Activated naive CD4-positive, alpha-beta T cell treated with anti-CD3 and anti-CD28 coated beads, Interleukin-2, amount 50 U/mL, for 24 hours (primary cell): ENCODE data around the gene CDNF.

Source experiments
- H3K27ac Mint-ChIP-seq: one replicate; pipeline ENCODE4 v1.8.0; 2021; ENCODE audit warnings: mild to moderate bottlenecking, mixed read lengths
- H3K27me3 Mint-ChIP-seq: one replicate; pipeline ENCODE4 v1.8.0; 2021; ENCODE audit warnings: mixed read lengths
- H3K36me3 Mint-ChIP-seq: one replicate; pipeline ENCODE4 v1.8.0; 2021; ENCODE audit warnings: mixed read lengths
- H3K4me1 Mint-ChIP-seq: one replicate; pipeline ENCODE4 v1.8.0; 2021; ENCODE audit warnings: mixed read lengths
- H3K4me3 Mint-ChIP-seq: one replicate; pipeline ENCODE4 v1.8.0; 2021; ENCODE audit warnings: mild to moderate bottlenecking, mixed read lengths
- H3K9me3 Mint-ChIP-seq: one replicate; pipeline ENCODE4 v1.8.0; 2021; ENCODE audit warnings: mixed read lengths

CDNF gene

DNA sequence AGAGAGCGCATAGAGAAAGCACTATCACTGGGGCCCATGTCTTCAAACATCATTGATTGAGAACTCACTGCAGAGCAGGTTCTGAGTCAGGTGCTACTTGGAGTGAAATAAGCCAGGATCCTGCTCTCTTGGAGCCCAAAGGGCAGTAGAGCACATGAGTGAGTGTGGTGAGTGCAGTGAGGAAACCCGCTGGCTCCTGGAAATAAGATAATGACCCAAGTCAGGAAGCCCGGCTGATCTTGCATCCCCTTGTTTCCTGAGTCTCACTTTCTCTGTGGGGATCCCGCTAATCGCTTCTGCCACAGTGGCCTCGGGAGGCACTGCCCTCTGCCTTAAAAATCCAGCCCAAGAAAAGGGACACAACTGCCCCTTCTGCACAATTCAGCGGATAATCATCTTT is 56.1 kb downstream of the CDNF start:
- H3K27me3 Mint-ChIP-seq, result no peaks in the 10 kb centered on the region
- H3K9me3 Mint-ChIP-seq, result peaks cover 10% of the 10 kb centered on the region
- H3K36me3 Mint-ChIP-seq, result peaks cover 2% of the 10 kb centered on the region
- H3K4me3 Mint-ChIP-seq, result no peak overlapping the region
- peaks cover 13% of the 10 kb centered on the region for H3K4me1 Mint-ChIP-seq
- no peak overlapping the region for H3K27ac Mint-ChIP-seq

- Mint-ChIP-seq H3K27ac (no peak overlapping the region), H3K4me1 (peaks cover 13% of the 10 kb centered on the region), H3K9me3 (no peaks in the 10 kb centered on the region), H3K27me3 (no peaks in the 10 kb centered on the region), H3K4me3 (no peak overlapping the region), H3K36me3 (no peaks in the 10 kb centered on the region)
Measured at GRCh38 chr10:14779001-14779651, 58.7 kb downstream of the CDNF start.

DNA sequence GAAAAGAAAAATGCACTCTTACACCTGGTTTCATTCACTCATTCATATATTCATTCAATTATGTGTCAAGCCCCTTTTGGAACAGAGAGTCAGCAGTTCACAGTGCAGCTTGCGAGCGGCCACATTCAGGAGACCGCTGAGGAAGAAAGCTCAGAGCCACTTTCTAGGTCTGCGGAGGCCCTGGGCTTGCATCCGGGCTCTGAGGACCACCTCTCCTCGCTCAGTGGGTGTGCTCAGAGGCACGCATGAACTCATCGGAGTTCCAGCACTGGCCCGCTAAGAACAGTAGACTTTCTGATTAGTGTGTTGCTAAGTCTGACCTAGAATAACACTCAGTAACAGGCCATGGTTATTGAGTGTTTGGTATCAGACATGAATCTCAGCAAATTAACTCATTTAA is 61.3 kb downstream of the CDNF start:
- Mint-ChIP-seq H3K4me1 (peaks cover 19% of the 10 kb centered on the region), H3K36me3 (no peaks in the 10 kb centered on the region), H3K4me3 (no peak overlapping the region), H3K9me3 (no peaks in the 10 kb centered on the region), H3K27ac (no peak overlapping the region), H3K27me3 (no peaks in the 10 kb centered on the region)

DNA sequence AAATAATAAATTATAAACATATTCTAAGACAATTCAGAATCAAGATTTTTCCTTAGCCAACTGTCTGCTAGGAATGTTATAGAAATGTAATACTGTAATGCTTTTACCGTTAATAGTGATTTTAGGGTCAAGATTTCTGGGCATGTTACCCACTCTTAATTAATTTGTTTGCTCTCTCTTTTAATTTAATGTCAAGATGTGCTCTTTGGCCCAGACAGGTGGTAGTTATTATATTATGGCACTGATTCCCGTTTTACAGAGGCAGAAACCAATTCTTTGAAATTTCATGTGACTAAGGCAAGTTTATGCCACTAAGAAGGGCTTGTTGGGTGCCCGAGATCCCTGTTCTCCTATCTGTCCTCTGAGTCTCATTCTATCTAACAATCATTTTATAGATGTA is 62.2 kb downstream of the CDNF start:
- Mint-ChIP-seq H3K36me3 (no peaks in the 10 kb centered on the region), H3K9me3 (no peaks in the 10 kb centered on the region), H3K27ac (no peak overlapping the region), H3K4me1 (peaks cover 19% of the 10 kb centered on the region), H3K4me3 (no peak overlapping the region), H3K27me3 (no peaks in the 10 kb centered on the region)

DNA sequence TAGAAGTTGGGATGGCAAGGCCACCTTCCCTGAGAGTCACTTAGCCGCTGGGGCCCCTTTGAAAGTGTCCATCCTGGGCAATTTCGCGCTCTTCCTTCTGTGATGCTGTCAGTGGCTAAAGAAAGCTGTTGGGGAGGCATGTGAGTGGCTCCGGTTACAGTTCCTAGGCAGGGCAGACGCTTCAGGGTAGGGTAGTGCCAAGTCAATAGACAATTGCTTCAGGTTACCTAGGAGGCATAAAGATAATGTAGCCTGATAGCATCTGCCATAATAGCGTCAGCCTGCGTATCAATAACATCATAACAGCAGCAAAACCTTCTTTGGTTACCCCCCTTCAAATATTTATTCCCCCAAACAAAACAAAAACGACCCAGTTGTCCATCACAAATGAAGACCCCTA is 63.0 kb downstream of the CDNF start, which contains the start of gene FAM107B:
Gene FAM107B, minus strand, starts transcription at position 101 of the 400 bp plus-strand sequence. CDS start 234 bp downstream, outside the sequence.
- peaks cover 19% of the 10 kb centered on the region for H3K4me1 Mint-ChIP-seq
- no peaks in the 10 kb centered on the region for H3K9me3 Mint-ChIP-seq
- no peaks in the 10 kb centered on the region for H3K36me3 Mint-ChIP-seq
- H3K4me3 Mint-ChIP-seq, result no peak within 1 kb of the TSS
- no peaks in the 10 kb centered on the region for H3K27me3 Mint-ChIP-seq
- H3K27ac Mint-ChIP-seq, result no peak within 1 kb of the TSS

GRCh38 chr10:14774214-14774580 is 63.6 kb downstream of the CDNF start:
- peaks cover 19% of the 10 kb centered on the region for H3K4me1 Mint-ChIP-seq
- no peak overlapping the region for H3K4me3 Mint-ChIP-seq
- no peaks in the 10 kb centered on the region for H3K36me3 Mint-ChIP-seq
- no peak overlapping the region for H3K27ac Mint-ChIP-seq
- no peaks in the 10 kb centered on the region for H3K27me3 Mint-ChIP-seq
- no peaks in the 10 kb centered on the region for H3K9me3 Mint-ChIP-seq

DNA sequence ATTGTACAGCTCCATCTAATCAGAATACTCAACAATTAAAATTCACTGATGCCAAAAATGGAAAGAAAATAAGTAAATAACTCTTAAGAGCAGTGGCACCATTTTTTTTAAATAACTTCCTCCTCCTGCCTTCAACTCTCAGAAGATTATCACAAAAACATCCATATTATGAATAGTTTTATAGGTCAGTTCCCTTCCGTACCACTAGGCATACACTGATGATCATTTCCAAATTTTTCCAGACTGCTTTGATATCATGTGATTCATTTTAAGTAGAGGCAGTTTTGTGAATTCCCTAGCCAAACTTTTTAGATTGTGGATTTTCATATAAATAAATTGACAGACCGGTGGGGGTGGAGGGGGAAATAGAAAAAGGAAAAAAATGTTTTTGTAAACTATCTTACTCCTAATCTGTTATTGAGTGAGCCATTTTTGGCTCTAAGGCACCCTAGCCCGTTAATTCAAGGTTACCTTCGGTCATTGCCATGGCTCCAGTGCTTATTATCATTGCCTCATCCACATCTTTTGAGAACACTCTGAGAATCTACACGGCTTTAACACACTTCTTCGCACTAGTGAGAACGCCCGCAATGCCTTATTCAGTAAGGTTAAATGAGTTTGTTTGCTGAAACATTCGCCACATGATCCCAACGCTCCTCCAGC is 64.2 kb downstream of the CDNF start:
- no peaks in the 10 kb centered on the region for H3K36me3 Mint-ChIP-seq
- H3K4me1 Mint-ChIP-seq, result peaks cover 19% of the 10 kb centered on the region
- H3K27ac Mint-ChIP-seq, result peak overlapping the region; percentile 12
- no peaks in the 10 kb centered on the region for H3K9me3 Mint-ChIP-seq
- H3K4me3 Mint-ChIP-seq, result no peak overlapping the region
- H3K27me3 Mint-ChIP-seq, result no peaks in the 10 kb centered on the region

DNA sequence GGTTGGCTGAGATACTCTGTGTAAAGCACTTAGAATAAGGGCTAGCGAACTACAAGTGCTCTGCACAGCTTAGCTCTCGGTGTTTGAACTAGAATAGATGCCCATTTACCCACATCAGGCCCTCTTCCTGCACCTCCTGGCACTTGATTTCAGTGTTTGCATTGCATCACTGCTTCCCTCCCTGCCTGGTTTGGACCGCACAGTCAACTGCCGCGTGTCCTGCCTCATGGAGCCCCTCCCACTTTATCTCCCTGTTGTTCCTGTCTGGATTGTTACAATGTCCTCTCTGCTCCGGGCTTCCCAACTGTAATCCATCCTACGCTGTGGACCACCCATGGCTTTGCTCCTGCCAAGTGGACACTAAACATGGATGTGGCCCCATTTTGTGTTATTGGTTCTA is 65.4 kb downstream of the CDNF start:
- Mint-ChIP-seq H3K27ac (no peak overlapping the region), H3K4me1 (peaks cover 12% of the 10 kb centered on the region), H3K9me3 (no peaks in the 10 kb centered on the region), H3K36me3 (no peaks in the 10 kb centered on the region), H3K4me3 (no peak overlapping the region), H3K27me3 (no peaks in the 10 kb centered on the region)

DNA sequence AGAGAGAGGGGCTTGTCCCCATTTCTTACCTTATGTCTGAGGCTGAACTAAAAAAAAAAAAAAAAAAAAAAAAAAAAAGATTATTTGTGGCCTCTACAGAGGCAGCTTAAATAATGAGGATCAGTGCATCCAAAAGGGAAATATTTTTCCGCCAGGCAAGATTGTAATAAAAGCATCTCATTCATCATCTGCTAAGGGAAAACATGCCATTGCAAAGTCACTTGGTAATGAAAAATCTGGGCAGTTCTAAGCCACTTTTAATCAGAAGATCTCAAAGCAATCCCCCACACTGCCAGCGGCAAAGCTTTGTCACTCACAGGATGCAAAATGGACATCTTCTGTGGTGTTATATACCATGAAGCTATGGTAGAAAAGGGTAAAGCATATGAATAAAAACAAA is 66.9 kb downstream of the CDNF start:
- H3K4me1 Mint-ChIP-seq, result peaks cover 12% of the 10 kb centered on the region
- H3K4me3 Mint-ChIP-seq, result no peak overlapping the region
- H3K36me3 Mint-ChIP-seq, result no peaks in the 10 kb centered on the region
- no peaks in the 10 kb centered on the region for H3K27me3 Mint-ChIP-seq
- no peaks in the 10 kb centered on the region for H3K9me3 Mint-ChIP-seq
- no peak overlapping the region for H3K27ac Mint-ChIP-seq
